C4-2B (cell line): Measurements from ENCODE around the gene KCNQ1.

Source experiments
- ZFX ChIP-seq: fragments of 450-650 bp; IDR thresholded peaks from 2 replicates; pipeline ENCODE4 v1.6.1; 2017
- TF ChIP-seq, protein P1 (sequence below): fragments of 450-650 bp; conservative IDR thresholded peaks from 2 replicates; pipeline ENCODE4 v1.5.1; 2017; ENCODE audit warnings: mild to moderate bottlenecking

DNA sequence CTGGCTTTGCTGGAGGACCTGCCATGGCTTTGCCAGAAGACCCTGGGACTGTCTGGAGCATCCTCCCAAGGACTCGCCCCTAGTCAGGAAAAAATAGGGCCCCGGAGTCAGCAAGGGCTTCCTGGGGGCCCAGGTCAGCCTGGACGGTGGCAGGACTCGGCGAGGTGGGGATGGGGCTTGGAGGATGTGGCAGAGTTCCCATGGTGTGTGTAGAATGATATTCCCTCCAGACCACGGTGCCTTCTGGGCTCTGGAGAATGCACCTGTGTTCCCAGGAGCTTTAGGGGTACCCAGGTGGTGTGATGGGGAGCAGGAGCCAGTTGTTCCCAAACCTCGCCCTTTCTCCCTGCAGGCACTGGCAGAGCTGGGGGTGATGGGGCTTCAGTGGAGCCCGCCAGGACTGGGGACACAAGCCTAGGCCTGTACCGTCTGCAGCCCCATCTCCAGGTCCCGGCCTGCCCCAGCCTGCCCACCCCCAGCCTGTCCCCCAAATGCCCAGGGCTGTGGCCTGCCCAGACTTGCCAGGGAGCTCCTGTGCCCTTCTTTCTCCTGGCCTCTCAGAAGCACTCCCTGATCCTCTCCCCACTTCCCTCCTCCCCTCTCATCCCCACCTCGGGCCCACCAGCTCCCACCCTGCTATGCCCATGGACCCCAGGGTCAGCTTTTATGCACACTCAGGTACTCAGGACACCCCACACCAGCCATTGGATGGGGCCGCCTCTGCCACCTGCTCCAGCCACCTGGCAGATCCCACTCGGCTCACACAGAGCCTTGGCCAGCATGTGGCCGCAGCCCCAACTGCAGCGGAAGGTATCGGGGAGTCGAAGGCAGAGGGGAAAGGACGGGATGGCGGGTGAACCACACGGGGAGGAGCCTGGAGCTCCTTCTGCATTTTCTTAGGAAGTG, 358.6 kb downstream of the KCNQ1 start:
- TF ChIP-seq, protein P1, sequence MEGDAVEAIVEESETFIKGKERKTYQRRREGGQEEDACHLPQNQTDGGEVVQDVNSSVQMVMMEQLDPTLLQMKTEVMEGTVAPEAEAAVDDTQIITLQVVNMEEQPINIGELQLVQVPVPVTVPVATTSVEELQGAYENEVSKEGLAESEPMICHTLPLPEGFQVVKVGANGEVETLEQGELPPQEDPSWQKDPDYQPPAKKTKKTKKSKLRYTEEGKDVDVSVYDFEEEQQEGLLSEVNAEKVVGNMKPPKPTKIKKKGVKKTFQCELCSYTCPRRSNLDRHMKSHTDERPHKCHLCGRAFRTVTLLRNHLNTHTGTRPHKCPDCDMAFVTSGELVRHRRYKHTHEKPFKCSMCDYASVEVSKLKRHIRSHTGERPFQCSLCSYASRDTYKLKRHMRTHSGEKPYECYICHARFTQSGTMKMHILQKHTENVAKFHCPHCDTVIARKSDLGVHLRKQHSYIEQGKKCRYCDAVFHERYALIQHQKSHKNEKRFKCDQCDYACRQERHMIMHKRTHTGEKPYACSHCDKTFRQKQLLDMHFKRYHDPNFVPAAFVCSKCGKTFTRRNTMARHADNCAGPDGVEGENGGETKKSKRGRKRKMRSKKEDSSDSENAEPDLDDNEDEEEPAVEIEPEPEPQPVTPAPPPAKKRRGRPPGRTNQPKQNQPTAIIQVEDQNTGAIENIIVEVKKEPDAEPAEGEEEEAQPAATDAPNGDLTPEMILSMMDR, result no peak
- no peak for TF ChIP-seq ZFX
